ENCODE results near the gene ADK. TPM values are rescaled to one million over a fixed set of nuclear protein-coding genes. Genes with fewer than 3 reads are reported as not detected.

Gene ADK
- total and polyA plus RNA-seq, 11 donors = 20.8 to 55.5 (median 39.8) TPM

DNA sequence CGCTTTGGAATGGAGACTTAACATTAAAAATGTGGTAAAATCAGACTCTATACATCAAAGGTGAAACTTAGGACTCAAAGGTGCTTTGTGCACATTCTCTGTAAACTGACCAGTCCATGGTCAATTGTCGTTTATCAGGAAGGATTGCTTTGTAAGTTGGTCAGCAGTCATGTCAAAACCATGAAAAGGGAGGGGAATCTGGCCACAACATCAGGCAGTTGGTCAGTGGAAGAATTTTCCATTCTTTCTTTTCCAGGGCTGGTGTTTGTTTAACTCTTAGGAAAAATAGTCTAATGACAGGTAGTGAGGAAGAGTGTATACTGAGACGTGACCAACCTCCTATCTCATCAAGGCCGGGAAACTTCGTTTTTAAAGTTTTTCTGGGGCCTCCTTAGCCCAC is 226.5 kb downstream of the ADK start:
- intact Hi-C loops (cut with DNase I) = no loop called here
- Histone ChIP-seq H3K4me1 (peaks cover 0 to 4% (median 0%) of the 10 kb centered on the region in 12 donors), H3K27ac (no peak overlapping the region), H3K4me3 (no peak overlapping the region), H3K27me3 (no peaks in the 10 kb centered on the region), H3K9me3 (no peaks in the 10 kb centered on the region), H3K36me3 (no peaks in the 10 kb centered on the region)
- TF ChIP-seq, protein P1, sequence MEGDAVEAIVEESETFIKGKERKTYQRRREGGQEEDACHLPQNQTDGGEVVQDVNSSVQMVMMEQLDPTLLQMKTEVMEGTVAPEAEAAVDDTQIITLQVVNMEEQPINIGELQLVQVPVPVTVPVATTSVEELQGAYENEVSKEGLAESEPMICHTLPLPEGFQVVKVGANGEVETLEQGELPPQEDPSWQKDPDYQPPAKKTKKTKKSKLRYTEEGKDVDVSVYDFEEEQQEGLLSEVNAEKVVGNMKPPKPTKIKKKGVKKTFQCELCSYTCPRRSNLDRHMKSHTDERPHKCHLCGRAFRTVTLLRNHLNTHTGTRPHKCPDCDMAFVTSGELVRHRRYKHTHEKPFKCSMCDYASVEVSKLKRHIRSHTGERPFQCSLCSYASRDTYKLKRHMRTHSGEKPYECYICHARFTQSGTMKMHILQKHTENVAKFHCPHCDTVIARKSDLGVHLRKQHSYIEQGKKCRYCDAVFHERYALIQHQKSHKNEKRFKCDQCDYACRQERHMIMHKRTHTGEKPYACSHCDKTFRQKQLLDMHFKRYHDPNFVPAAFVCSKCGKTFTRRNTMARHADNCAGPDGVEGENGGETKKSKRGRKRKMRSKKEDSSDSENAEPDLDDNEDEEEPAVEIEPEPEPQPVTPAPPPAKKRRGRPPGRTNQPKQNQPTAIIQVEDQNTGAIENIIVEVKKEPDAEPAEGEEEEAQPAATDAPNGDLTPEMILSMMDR (IDR thresholded peaks at IDR 0.05) = no peak
- no peak for TF ChIP-seq POLR2A (IDR thresholded peaks at IDR 0.05)
- ATAC-seq = no peak
- whole genome bisulfite sequencing, 4 donors = 93 to 96% (median 93%) methylated on average over 5 of the region's 5 CpGs
- DNase-seq = no peak

DNA sequence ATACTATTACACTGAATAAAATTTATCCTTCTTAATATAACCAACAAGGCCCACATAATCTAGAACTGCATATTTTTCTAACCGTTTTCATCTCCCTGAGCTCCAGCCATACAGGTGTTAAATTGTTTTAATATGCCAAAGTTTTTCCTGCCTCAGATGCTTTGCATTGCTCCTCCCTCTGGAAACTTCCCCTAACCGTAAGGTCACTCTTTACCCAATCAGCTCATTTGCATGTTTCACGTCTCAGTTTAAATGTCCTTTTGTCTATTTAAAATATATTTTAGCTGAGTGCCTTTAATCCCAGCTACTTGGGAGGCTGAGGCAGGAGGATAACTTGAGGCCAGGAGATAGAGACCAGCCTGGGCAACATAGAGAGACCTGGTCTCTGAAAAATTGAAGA is 228.5 kb downstream of the ADK start:
- Histone ChIP-seq H3K9me3 (no peaks in the 10 kb centered on the region), H3K4me3 (no peak overlapping the region), H3K27ac (no peak overlapping the region), H3K4me1 (peaks cover 0 to 4% (median 0%) of the 10 kb centered on the region in 12 donors), H3K36me3 (no peaks in the 10 kb centered on the region), H3K27me3 (no peaks in the 10 kb centered on the region)
- ATAC-seq (no peak), DNase-seq (no peak)
- intact Hi-C loops (cut with DNase I) = no loop called here
- 85 to 90% (median 89%) methylated on average over 3 of the region's 3 CpGs for WGBS, 4 donors
- TF ChIP-seq, protein P1 (IDR thresholded peaks at IDR 0.05) = no peak
- TF ChIP-seq POLR2A (IDR thresholded peaks at IDR 0.05) = no peak

DNA sequence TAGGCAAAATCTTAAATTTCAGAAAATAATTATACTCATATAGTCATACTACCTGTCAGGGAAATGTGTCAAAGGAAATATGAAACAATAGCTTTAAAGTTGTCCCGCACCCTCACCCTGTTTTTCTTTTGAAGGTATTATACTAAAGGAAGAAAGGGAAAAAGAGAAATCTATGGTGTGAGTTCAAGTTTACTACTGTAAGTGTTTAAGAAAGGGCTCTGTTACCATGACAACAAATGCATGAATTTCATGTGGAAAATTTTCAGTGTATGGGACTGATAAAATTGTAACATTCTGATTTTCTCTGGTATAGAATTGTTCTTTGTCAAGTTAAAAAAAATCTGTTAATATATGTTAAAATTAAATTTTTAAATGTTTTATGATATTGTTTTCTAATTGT is 229.8 kb downstream of the ADK start:
- intact Hi-C loops (cut with DNase I) = no loop called here
- WGBS, 4 donors = 86 to 92% (median 89%) methylated on average over 1 of the region's 1 CpG
- ATAC-seq = no peak

DNA sequence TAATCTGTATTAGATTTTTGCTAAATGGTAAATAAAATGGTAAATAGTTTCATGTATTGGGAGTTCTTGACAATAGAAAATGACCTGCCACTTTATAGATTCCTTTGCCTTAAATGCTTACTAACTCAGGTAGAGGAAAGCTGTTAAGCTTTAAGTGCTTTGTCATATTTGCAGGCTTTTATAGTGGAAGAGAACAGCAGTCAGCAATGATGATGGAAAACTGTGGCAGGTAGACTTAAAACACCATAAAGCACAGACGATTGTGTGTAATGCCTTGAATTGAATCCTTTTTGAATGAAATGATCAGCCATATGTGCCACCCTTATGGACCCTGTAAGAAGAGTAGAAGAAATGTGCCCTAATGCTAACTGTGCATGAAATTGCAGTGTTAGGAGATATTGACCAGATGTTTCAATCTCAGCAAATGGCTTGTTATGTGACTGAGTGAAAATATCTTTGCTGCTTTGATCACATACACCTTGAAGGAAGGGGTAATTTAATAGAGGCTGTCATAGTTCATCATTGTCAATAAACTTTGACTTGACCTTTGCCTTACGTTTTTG is 230.4 kb downstream of the ADK start:
- Histone ChIP-seq H3K36me3 (no peaks in the 10 kb centered on the region), H3K9me3 (no peaks in the 10 kb centered on the region), H3K27ac (no peak overlapping the region), H3K27me3 (no peaks in the 10 kb centered on the region), H3K4me3 (no peak overlapping the region), H3K4me1 (no peaks in the 10 kb centered on the region)
- intact Hi-C loops (cut with DNase I) = no loop called here
- WGBS, 4 donors = 83 to 90% (median 86%) methylated on average over 2 of the region's 2 CpGs
- ATAC-seq (no peak), DNase-seq (no peak)
- no peak for TF ChIP-seq POLR2A (IDR thresholded peaks at IDR 0.05)
- TF ChIP-seq, protein P1 (IDR thresholded peaks at IDR 0.05) = no peak

More for the DNA sequence above, 229.8 kb downstream of the ADK start:
- no peak overlapping the region for H3K4me3 ChIP-seq
- no peaks in the 10 kb centered on the region for H3K27me3 ChIP-seq
- TF ChIP-seq, protein P1 (IDR thresholded peaks at IDR 0.05) = no peak
- TF ChIP-seq POLR2A (IDR thresholded peaks at IDR 0.05) = no peak
- no peaks in the 10 kb centered on the region for H3K36me3 ChIP-seq
- no peaks in the 10 kb centered on the region for H3K4me1 ChIP-seq
- no peaks in the 10 kb centered on the region for H3K9me3 ChIP-seq
- H3K27ac ChIP-seq = no peak overlapping the region
- no peak for DNase-seq

Data from heart left ventricle (tissue), 16 donors.